ENCODE data around the gene NLRC3.

The NLRC3 gene

DNA sequence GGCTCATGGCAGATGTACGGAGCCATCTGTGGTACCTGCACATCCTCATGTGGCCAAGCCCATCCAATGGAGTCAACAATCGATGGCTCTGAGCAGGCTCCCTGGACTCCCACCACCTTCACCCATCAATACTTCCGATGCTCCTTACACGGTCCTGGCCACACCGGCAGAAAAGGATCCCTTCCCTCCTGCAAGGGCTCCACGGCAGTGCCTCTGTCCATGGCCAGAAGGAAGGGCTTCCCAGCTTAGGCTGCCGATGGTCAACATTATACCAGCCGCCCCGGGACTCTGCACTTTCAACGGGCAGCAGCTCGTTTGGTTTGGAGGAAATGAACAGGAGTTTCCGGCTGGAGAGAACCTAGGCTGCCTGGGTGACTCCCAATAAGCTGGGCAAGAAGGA, 21.0 kb upstream of the NLRC3 start:
- DNase-seq (ENCODE audit: low spot score) = no peak

DNA sequence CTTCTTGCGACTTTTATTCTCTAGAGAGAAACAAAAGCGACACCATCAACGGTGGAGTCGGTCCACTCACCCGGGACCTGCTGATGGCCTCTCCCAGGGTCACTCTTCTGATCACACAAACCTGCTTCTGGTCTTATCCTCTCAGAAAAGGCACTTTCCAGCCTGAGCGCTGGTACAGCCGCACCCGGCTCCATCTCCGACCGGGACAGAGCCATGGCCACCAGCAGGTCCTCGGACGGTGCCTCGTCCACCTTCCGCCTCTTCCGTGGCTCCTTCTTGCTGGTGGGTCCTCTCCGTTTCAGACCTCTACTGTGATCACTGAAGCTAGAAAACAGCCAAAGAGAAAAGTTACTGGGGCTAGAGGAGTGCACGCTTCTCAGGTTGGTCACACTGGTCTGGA, 20.5 kb upstream of the NLRC3 start:
- DNase-seq (ENCODE audit: low spot score) = no peak

DNA sequence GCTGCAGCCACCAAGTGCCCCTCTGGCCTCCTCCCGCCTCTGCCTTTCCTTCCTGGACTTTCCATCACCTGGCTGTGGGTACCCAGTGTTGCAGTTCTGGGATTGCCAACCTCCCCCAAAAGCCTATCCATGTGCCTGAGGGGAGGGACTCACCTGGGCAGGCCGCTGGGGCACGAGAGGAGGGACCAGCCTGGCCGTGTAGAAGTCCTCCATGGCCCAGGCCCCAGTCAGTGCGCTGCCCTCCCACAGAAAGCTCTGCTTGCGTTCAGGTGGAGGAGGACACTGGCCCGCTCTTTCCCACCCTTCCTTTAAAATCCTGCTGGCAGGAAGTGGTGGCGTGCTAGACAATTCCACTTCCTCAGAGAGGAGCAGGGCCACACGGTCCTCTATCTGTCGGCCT, 20.0 kb upstream of the NLRC3 start:
- DNase-seq (ENCODE audit: low spot score) = no peak

DNA sequence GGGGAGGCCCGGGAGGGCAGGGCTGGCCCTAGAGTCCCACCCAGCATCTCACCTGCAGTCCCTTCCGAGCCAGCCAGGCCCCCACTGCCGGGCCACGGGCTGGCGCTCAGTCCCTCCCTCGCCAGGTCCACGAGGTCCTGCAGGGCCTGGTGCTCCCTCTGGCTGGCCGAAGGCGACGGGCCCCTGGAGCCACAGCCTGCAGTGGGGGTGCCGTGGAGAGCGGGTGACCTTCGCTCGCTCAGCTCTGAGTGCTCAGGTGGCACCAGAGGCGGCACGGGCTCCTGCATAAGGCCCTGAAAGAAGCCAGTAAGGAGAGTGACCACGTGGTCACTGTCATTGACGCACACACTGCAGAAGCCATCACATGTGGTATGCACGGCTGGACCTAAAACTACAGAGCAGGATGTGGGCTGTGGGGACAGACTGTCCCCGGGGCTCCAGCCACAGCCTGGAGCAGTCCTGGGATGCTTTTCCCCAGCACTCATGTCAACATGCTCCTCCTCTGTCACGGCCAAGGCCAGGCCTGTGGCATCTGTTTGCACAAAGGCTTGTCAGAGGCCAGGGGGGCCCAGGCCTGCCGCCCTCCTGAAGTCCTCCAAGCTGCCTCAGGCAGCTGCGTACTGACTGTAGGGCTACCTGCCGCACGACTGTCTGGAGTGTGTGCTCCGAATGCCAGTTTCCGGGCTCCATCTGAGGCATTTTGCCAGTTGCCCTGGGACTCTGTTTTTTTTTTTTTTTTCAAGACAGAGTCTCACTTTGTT, 19.1 kb upstream of the NLRC3 start:
- no peak for DNase-seq (ENCODE audit: low spot score)

DNA sequence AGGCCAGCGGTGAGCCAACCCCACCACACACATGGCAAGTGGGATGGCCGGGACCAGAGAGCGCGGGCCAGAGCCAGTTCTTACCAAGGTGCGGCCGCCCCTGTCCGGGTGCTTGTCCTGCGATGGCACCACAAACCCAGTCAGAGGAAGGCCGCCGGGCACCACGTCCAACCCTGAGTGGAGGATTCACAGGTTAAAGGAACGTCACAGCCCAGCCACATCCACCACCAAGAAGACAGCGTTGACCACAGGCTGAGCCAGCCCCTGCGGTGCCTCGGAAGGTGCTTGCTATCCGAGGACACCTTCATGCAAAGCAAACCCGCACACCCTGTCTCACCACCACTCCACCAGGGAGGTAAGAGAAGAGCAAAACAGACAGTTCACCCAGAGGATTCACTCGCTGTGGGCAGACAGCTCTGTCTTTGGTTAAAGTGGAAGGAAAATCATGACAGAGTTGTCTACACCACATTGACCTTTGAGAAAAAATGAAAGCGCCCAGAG, 18.4 kb upstream of the NLRC3 start:
- no peak for DNase-seq (ENCODE audit: low spot score)

DNA sequence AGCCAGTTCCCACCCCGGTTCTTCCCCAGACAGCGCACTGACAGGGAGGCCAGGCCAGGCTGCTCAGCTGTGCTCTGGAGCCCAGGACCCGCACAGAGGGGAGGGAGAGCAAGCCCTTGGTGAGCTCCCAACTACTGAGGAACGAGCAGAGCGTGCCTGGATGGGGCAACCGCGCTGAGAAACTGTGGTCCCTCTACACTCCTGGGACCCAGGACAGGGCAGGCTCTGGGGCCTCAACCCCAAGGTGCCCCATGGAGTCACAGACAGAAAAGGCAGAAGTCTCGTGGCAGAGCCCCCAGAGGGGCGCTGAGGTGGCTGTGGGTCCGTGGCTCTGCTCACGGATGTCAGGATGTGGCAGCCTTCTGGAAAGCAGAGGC, 17.9 kb upstream of the NLRC3 start:
- no peak for DNase-seq (ENCODE audit: low spot score)

DNA sequence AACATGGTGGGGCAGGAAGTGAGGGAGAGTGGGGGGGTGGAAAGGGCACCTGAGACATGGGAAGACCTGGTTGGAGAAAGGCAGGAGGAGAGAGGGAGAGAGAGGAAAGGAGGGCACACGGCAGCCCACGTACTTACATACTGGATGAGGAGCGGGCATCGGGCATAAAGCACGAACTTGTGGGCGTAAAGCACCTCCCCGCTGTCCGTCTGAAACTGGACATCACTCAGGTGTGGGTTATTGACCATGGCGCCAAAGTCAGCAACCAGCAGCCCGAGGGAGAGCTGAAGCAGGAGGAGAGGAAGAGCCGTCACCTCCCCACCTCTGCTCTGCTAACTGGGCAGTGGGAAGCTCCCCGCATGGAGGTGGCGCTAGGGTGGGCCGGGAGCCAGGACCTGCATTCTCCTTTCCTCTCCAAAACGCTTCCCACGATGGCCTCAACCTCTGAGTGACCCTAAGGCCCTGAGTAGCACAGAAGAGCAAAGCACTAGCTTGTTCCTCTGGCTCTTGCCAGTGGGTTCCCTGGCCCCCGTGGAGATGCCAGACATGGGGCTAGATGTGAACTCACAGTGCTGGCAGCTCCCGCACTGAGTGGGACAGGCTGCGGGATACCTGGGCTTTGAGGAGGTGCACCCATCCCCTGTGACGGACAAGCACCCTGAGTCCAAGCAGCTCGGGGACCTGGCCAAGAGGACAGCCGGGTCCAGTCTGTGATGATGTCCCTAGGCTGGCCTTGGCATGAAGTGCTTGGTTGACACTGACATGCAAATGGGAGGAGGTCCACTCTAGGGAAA, 17.3 kb upstream of the NLRC3 start:
- no peak for DNase-seq (ENCODE audit: low spot score)

GRCh38 chr16:3592559-3592958, 15.4 kb upstream of the NLRC3 start:
- DNase-seq (ENCODE audit: low spot score) = no peak

- DNase-seq (ENCODE audit: low spot score) = no peak
Observed at GRCh38 chr16:3591991-3592390, 14.8 kb upstream of the NLRC3 start.

DNA sequence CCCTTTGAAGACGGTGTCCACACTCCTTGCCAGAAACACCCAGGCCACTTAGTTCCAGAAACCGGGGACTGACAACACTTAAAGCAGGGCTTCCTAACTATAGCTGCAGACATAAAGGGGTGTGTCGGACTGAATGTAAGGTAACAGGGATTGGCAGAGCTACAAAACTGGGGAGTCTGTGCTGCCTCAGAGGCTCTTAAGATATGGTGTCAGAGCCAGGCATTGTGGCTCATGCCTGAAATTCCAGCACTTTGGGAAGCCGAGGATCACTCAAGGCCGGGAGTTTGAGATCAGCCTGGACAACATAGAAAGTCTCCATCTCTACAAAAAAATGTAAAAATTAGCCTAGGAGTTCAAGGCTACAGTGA, 14.2 kb upstream of the NLRC3 start:
- DNase-seq (ENCODE audit: low spot score) = no peak

GRCh38 chr16:3590736-3591435, 13.7 kb upstream of the NLRC3 start:
- DNase-seq (ENCODE audit: low spot score) = no peak

DNA sequence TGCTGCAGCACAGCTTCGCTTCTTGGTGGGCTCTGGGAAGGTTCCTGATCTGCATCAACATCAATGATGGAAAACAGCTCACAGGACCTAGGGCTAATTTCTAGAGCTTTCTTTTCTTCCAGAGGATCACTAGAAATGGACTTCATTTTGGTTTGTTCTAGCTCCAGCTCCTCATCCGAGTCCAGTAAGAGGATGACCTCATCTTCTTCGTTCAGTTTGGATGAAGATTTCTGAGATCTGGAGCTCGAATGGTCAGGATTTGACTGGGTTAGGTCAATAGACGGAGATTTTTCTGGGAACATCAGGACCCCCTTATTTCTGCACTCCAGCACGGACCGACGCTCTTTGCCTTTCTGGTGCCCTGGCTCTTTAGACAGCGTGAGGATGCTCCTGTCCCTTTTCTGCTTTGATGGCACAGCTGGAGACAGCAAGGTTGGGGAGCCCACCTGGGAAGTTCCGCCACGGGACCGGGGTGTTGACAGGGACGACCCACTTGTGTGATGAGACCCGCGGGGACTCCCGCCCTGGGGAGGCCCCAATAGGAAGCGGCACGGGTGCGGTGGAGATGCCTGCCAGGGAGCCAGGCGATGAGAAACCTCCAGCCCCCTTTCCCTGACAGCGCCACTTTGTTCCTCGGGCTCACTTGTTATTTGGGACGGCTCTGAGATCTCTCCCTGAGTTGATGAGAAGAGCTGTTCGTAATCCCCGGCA, 12.9 kb upstream of the NLRC3 start:
- no peak for DNase-seq (ENCODE audit: low spot score)

GRCh38 chr16:3589441-3589921, 12.3 kb upstream of the NLRC3 start:
- no peak for DNase-seq (ENCODE audit: low spot score)

DNA sequence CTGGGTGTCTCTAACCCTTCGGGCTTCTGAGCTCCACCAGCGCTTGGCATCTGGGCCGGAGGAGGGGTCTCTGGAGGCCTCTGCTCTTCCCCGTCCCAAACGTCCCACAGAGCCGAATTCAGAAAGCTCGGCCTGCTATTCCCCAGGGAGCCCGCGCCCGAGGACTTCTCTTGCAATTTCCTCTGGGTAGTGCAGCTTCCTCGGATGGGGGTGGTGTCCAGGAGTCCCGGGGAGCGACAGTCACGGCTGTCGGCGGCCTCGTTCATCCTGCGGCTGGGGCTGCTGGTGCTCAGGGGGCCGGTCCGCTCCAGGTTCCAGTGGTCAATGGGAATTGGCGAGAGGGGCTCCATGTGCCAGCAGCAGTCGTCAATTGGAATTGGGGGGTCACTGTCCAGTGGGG, 11.8 kb upstream of the NLRC3 start:
- DNase-seq (ENCODE audit: low spot score) = no peak

- no peak for DNase-seq (ENCODE audit: low spot score)
Observed at GRCh38 chr16:3587547-3588110, 10.4 kb upstream of the NLRC3 start.

GRCh38 chr16:3584412-3584811, 7.2 kb upstream of the NLRC3 start:
- no peak for DNase-seq (ENCODE audit: low spot score)

DNA sequence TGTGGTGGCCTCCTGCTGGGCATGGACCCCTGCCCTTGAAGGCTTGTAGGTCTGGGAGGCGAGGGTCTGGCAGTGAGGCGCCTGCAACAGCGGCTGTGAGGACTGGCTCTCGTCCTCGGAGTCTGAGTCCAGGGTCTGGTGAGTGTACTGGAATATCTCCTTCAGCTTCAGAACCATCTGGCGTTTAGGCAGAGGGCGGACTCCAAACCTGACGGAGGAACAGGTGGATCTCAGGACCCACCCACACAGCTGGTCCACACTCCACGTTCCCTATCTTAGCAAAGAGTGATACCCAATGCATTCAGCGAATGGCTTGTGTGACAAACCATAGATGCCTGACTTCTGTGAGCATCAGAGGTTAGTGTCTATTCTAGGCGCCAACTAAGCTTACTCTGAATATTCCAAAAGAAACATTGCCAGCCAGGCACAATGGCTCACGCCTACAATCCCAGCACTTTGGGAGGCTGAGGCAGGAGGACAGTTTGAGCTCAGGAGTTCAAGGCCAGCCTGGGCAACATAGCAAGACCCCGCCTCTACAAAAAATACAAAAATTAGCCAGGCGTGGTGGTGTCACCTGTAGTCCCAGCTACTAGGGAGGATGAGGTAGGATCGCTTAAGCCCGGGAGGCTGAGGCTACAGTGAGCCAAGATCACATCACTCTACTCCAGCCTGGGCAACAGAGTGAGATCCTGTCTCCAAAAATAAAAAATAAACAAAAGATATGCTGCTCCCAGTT, 6.3 kb upstream of the NLRC3 start:
- DNase-seq (ENCODE audit: low spot score) = no peak

- DNase-seq (ENCODE audit: low spot score) = no peak
Observed at GRCh38 chr16:3582276-3583165, 5.3 kb upstream of the NLRC3 start.

GRCh38 chr16:3581392-3581791, 4.2 kb upstream of the NLRC3 start:
- DNase-seq (ENCODE audit: low spot score) = no peak

DNA sequence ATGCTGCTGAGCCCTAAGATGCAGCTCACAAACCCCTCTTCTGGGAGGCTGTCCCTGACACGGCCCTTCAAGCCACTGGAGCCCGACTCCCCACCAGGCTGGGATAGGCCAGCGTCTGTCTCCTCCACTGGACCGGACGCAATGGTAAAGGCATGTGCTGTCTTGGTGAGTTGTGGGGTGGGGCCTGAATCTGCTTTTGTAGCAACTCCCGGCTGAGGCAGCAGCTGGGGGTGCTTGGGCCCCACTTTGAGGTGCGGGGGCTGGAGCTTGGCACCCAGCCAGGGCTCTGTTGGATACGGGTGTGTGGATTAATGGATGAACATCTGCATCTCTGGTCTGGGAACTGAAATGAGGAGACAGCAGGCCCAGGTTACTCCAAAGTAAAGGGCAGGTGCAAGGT, 3.5 kb upstream of the NLRC3 start:
- no peak for DNase-seq (ENCODE audit: low spot score)

Measured in hematopoietic multipotent progenitor cell treated with erythropoietin and hydrocortisone succinate and interleukin-3 and kit ligand, for 15 days (in vitro differentiated cells).